ENCODE measurements around the gene ALG9. TPM values are rescaled to one million over a fixed set of nuclear protein-coding genes. Genes with fewer than 3 reads are reported as not detected.

The ALG9 gene
- total RNA-seq, 1 experiment from 2014 or later: 19.7 TPM

DNA sequence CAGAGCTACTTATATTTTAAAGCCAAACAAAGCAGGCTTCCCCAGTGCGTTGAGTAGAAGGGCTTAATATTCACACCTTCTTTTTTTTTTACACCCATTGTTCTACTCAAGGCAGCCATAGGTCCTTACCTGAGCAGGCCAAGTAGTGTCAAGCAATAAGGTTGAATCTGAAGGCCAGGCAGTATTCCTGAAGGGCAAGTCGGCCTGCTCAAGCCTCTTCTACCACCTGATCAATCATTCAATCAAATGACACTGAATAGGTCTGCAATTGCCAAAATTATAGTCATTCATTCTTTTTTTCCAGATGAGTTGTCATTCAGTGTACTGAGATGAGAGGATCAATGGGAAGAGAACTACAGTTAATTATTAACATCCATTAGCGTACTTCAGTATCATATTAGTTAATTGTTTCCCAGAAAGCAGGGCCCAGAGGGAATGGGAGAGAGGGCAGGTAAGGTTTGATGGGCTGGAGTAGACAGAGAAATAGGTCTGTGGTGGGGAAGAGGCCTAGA lies 93.3 kb downstream of the ALG9 start:
- H3K27ac Mint-ChIP-seq: no peak overlapping the region
- POLR2A ChIA-PET: no interaction called here
- peaks cover 7% of the 10 kb centered on the region for H3K4me1 Mint-ChIP-seq
- no peaks in the 10 kb centered on the region for H3K27me3 Mint-ChIP-seq (ENCODE audit: low read depth)
- no peak overlapping the region for H3K4me3 Mint-ChIP-seq
- H3K36me3 Mint-ChIP-seq: no peaks in the 10 kb centered on the region
- DNase-seq (ENCODE audit: low spot score) (no peak), ATAC-seq (no peak; the same call in 1 of the 2 replicates)
- CTCF ChIA-PET: interaction anchor here (0.9 to 2.3 kb wide), 9 partner anchors 13 to 175 kb away, joined by 3 to 16 read pairs (median 4); partner anchors contain the start of gene SIK2
- TF ChIP-seq GABPB1 (CRISPR knock-in tag; IDR thresholded peaks at IDR 0.05): no peak
- no peak for TF ChIP-seq SMAD3 (CRISPR knock-in tag; IDR thresholded peaks at IDR 0.05; ENCODE audit: borderline replicate concordance)
- no peak for TF ChIP-seq HMGA2 (CRISPR knock-in tag; IDR thresholded peaks at IDR 0.05)
- no peak for TF ChIP-seq MYBL2 (CRISPR knock-in tag; IDR thresholded peaks at IDR 0.05)
- TF ChIP-seq CBFB (CRISPR knock-in tag; IDR thresholded peaks at IDR 0.05; ENCODE audit: low read depth): no peak
- TF ChIP-seq, protein P1, sequence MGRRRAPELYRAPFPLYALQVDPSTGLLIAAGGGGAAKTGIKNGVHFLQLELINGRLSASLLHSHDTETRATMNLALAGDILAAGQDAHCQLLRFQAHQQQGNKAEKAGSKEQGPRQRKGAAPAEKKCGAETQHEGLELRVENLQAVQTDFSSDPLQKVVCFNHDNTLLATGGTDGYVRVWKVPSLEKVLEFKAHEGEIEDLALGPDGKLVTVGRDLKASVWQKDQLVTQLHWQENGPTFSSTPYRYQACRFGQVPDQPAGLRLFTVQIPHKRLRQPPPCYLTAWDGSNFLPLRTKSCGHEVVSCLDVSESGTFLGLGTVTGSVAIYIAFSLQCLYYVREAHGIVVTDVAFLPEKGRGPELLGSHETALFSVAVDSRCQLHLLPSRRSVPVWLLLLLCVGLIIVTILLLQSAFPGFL (CRISPR knock-in tag; IDR thresholded peaks at IDR 0.05; ENCODE audit: borderline replicate concordance): no peak
- TF ChIP-seq TP53 (CRISPR knock-in tag; IDR thresholded peaks at IDR 0.05): no peak
- TF ChIP-seq, protein P2, sequence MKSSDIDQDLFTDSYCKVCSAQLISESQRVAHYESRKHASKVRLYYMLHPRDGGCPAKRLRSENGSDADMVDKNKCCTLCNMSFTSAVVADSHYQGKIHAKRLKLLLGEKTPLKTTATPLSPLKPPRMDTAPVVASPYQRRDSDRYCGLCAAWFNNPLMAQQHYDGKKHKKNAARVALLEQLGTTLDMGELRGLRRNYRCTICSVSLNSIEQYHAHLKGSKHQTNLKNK (CRISPR knock-in tag; IDR thresholded peaks at IDR 0.05): no peak
- TF ChIP-seq PRRX2 (CRISPR knock-in tag; IDR thresholded peaks at IDR 0.05): no peak
- TF ChIP-seq, protein P3, sequence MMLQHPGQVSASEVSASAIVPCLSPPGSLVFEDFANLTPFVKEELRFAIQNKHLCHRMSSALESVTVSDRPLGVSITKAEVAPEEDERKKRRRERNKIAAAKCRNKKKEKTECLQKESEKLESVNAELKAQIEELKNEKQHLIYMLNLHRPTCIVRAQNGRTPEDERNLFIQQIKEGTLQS (CRISPR knock-in tag; conservative IDR thresholded peaks at IDR 0.05): no peak
- TF ChIP-seq, protein P4, sequence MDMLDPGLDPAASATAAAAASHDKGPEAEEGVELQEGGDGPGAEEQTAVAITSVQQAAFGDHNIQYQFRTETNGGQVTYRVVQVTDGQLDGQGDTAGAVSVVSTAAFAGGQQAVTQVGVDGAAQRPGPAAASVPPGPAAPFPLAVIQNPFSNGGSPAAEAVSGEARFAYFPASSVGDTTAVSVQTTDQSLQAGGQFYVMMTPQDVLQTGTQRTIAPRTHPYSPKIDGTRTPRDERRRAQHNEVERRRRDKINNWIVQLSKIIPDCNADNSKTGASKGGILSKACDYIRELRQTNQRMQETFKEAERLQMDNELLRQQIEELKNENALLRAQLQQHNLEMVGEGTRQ (CRISPR knock-in tag; IDR thresholded peaks at IDR 0.05): no peak
- TF ChIP-seq, protein P5, sequence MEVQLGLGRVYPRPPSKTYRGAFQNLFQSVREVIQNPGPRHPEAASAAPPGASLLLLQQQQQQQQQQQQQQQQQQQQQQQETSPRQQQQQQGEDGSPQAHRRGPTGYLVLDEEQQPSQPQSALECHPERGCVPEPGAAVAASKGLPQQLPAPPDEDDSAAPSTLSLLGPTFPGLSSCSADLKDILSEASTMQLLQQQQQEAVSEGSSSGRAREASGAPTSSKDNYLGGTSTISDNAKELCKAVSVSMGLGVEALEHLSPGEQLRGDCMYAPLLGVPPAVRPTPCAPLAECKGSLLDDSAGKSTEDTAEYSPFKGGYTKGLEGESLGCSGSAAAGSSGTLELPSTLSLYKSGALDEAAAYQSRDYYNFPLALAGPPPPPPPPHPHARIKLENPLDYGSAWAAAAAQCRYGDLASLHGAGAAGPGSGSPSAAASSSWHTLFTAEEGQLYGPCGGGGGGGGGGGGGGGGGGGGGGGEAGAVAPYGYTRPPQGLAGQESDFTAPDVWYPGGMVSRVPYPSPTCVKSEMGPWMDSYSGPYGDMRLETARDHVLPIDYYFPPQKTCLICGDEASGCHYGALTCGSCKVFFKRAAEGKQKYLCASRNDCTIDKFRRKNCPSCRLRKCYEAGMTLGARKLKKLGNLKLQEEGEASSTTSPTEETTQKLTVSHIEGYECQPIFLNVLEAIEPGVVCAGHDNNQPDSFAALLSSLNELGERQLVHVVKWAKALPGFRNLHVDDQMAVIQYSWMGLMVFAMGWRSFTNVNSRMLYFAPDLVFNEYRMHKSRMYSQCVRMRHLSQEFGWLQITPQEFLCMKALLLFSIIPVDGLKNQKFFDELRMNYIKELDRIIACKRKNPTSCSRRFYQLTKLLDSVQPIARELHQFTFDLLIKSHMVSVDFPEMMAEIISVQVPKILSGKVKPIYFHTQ (CRISPR knock-in tag; IDR thresholded peaks at IDR 0.05): no peak
- no peak for TF ChIP-seq ELF4 (CRISPR knock-in tag; IDR thresholded peaks at IDR 0.05; ENCODE audit: low read depth)
- no peaks in the 10 kb centered on the region for H3K9me3 Mint-ChIP-seq

DNA sequence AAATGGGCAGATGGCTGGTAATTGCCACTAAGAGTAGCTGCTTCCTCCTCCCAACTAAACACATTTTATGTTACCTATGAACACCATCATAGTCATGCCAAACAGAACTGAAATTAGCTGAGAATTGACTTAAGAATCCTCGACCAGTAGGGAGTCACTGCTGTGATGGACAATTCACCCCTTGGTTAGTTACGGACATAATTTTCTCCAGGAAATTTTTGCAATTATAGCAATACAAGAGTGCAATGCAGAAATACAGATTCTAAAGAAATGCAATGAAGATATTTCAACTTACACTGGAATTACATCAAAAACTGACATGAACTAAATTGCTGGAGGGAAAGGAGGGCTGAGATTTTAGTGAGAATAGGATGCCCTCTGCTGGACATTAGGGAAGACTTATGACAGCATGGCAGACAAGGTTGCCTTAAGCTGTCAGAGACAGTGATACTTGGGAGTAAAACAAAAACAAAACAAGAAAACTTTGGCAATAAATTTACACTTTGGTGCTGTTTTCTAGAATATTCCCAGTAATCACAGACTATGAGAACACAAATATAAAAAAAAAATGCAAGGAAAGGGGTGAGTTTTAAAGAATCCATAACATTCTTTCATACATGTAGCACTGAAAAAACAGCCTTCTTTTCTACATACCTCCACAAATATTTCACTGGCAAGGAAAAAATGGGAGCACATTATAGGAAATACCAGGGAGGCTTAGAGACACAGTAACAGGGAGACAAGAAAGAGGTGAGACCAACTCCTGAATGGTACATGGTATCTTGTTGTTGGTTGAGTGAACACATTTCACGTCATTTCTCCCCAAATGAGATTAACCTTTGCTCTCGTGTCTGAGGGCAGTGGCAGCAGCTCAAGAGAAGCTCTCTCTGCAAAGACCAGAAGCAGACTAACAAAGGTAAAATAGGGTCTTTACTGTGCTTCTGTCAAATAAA lies 94.0 kb downstream of the ALG9 start:
- DNase-seq (ENCODE audit: low spot score) (no peak), ATAC-seq (peak; percentile 84)
- H3K36me3 Mint-ChIP-seq: no peaks in the 10 kb centered on the region
- ChIA-PET POLR2A (interaction anchor here (2.0 kb wide), 1 partner anchor 11 kb away, joined by 6 read pairs; the partner anchor contains the start of gene PPP2R1B), CTCF (interaction anchor here (0.5 to 2.3 kb wide), 28 partner anchors 11 to 322 kb away, joined by 3 to 18 read pairs (median 4); partner anchors contain the start of genes ALG9, PPP2R1B and SIK2)
- H3K9me3 Mint-ChIP-seq: no peaks in the 10 kb centered on the region
- peaks cover 7% of the 10 kb centered on the region for H3K4me1 Mint-ChIP-seq
- no peak overlapping the region for H3K27ac Mint-ChIP-seq
- no peaks in the 10 kb centered on the region for H3K27me3 Mint-ChIP-seq (ENCODE audit: low read depth)
- TF ChIP-seq, protein P6, sequence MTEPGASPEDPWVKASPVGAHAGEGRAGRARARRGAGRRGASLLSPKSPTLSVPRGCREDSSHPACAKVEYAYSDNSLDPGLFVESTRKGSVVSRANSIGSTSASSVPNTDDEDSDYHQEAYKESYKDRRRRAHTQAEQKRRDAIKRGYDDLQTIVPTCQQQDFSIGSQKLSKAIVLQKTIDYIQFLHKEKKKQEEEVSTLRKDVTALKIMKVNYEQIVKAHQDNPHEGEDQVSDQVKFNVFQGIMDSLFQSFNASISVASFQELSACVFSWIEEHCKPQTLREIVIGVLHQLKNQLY (CRISPR knock-in tag; IDR thresholded peaks at IDR 0.05): no peak
- TF ChIP-seq ZNF416 (CRISPR knock-in tag; IDR thresholded peaks at IDR 0.05) (no peak), HMGA2 (CRISPR knock-in tag; IDR thresholded peaks at IDR 0.05) (no peak), NR2C2 (CRISPR knock-in tag; IDR thresholded peaks at IDR 0.05) (no peak), CREM (CRISPR knock-in tag; IDR thresholded peaks at IDR 0.05) (no peak), TEAD1 (CRISPR knock-in tag; IDR thresholded peaks at IDR 0.05) (no peak)
- TF ChIP-seq, protein P7, sequence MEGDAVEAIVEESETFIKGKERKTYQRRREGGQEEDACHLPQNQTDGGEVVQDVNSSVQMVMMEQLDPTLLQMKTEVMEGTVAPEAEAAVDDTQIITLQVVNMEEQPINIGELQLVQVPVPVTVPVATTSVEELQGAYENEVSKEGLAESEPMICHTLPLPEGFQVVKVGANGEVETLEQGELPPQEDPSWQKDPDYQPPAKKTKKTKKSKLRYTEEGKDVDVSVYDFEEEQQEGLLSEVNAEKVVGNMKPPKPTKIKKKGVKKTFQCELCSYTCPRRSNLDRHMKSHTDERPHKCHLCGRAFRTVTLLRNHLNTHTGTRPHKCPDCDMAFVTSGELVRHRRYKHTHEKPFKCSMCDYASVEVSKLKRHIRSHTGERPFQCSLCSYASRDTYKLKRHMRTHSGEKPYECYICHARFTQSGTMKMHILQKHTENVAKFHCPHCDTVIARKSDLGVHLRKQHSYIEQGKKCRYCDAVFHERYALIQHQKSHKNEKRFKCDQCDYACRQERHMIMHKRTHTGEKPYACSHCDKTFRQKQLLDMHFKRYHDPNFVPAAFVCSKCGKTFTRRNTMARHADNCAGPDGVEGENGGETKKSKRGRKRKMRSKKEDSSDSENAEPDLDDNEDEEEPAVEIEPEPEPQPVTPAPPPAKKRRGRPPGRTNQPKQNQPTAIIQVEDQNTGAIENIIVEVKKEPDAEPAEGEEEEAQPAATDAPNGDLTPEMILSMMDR (IDR thresholded peaks at IDR 0.05): peak; percentile 48
- TF ChIP-seq, protein P8, sequence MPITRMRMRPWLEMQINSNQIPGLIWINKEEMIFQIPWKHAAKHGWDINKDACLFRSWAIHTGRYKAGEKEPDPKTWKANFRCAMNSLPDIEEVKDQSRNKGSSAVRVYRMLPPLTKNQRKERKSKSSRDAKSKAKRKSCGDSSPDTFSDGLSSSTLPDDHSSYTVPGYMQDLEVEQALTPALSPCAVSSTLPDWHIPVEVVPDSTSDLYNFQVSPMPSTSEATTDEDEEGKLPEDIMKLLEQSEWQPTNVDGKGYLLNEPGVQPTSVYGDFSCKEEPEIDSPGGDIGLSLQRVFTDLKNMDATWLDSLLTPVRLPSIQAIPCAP (CRISPR knock-in tag; IDR thresholded peaks at IDR 0.05): no peak
- no peak overlapping the region for H3K4me3 Mint-ChIP-seq

All from WTC11 (cell line).